NCI-H524 treated with DMSO at 0.1 percent for 48 hours (cell line): ENCODE results near the gene DUSP18.
"Not testable (repeated sequence)": the region's sequence is repeated elsewhere in the genome, so short reads cannot be mapped to it uniquely, and the experiment has no call there.

Source experiments
- DNase-seq: peaks from one replicate; lab custom pipeline; 2025; lab: John Stamatoyannopoulos, UW

Gene DUSP18

DNA sequence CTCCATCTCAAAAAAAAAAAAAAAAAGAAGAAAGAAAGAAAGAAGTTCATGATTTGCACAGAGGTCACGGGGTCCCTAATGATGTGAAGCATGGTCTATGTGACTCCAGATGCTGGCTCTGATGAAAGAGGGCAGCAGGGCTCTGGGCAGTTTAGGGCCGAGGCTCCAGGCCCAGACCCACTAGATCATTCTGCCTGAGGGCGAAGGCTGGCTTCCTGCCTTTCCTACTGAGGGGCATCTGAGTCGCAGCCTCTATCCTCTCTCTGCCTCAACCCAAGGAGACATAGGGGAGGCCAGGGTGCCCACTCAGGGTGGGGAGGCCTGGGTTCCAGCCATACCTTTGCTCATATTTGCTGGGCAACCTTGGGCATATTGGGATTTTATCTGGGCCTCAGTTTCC is 27.3 kb downstream of the DUSP18 start:
- DNase-seq = no peak

DNA sequence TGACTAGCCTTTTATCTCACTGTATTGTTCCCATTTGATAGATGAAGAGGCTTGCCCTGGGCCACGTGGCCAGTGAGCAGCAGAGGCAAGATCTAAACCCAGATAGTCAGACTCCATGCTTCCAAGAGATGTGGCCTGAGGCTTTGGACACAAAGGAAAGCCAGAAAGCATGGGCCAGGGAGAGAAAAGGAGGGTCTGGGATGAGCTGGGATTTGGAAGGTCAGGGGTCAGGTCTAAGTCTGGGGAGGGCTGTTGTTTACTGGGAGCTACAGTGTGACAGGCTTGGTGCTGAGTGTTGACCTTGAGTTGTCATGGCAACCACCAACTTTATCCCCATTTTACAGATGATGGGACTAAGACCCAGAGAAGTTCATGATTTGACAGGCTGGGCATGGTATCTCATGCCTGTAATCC is 30.0 kb downstream of the DUSP18 start:
- DNase-seq = no peak

DNA sequence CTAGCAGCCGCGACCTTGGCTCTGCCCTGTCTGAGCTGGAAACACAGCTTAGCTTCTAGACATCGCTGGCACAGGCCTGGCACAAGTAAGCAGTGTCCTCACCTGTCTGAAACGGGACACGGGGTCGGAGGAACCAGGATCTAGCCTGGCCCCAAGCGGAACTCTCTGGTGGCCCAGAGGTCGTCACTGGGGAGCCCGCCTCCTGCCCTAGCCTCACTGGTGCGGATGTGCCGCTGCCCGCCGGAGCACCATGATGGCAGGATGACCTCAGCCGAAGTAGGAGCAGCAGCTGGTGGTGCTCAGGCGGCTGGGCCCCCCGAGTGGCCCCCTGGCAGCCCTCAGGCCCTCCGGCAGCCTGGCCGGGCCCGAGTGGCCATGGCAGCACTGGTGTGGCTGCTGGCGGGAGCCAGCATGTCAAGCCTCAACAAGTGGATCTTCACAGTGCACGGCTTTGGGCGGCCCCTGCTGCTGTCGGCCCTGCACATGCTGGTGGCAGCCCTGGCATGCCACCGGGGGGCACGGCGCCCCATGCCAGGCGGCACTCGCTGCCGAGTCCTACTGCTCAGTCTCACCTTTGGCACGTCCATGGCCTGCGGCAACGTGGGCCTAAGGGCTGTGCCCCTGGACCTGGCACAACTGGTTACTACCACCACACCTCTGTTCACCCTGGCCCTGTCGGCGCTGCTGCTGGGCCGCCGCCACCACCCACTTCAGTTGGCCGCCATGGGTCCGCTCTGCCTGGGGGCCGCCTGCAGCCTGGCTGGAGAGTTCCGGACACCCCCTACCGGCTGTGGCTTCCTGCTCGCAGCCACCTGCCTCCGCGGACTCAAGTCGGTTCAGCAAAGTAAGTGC is 31.2 kb downstream of the DUSP18 start:
- no peak for DNase-seq

DNA sequence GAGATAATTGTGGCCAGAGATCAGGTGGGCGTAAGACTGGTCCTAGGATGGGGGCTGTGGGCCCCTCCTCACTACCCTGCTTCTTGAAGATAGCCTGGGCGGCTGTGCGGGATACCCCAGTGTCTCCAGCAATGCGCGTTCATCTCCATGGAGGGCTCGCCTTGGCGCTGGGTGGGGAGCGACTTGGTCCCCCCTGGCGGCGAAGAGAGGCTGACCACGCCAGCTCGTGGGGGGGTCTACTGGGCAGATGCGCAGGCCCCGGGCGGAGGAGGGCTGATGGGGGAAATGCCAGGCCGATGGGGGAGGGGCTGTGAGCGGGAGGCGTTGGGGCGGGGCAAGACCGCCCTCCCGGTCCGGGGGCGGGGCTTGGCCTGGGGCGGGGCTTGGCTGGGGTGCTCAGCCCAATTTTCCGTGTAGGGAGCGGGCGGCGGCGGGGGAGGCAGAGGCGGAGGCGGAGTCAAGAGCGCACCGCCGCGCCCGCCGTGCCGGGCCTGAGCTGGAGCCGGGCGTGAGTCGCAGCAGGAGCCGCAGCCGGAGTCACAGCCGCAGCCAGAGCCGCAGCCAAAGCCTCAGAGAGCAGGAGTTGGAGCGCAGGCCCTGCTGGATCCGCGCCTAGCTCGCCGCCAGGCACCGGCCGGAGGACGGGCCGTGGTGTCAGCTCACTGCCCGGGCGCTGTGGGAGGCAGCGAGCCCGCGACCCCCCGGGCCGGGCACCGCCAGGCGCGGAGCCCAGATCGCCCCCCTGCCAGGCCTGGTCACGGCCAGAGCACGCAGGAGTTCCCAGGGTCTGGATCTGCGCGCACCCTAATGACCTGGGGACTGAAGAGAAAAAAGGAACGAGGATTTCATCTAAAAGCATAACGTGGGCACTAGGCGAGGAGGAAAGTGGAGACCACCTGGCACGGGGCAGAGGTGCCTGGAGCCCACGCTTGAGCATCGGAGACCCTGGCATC is 32.1 kb downstream of the DUSP18 start, which contains the start of gene SLC35E4:
Gene SLC35E4 (plus strand): TSS at position 509 of the 953 bp plus-strand sequence. CDS start 670 bp downstream, outside the sequence.
- DNase-seq = peak; percentile 89

DNA sequence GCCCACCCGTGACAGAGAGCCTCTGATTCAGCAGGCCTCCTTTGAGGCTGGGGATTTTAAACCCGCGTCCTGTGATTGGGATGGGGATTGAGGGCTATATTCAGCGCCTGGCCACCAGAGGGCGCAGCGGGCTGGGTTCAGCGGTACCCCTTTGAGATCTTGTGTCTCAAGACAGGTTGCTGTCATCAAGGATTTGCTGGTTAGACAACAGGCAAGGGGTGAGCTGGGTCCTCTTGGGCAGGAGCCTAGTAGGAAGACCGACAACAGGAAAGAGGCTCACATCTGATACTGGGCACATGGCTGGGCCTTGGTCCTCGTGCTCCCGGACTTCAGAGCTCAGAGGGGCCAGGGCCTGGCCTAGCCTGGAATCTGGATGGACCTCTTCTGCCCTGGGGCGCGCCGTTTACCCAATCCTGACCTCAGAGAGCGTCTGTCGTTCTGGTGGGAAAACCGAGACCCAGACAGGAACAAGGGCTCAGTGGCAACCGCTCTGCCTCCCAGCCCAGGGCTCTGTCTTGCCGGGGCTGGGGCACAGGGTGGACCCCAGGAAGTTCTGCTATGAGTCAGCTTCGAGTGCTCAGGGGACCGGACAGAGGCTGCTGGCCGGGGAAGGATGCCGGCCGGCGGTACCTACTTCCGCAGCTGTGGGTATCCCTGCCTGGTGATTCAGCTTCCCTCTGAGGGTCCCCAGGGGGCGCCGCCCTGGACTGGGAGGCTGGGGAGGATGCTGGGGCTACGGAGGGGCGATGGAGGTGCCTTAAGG is 33.0 kb downstream of the DUSP18 start:
- peak; percentile 83 for DNase-seq

DNA sequence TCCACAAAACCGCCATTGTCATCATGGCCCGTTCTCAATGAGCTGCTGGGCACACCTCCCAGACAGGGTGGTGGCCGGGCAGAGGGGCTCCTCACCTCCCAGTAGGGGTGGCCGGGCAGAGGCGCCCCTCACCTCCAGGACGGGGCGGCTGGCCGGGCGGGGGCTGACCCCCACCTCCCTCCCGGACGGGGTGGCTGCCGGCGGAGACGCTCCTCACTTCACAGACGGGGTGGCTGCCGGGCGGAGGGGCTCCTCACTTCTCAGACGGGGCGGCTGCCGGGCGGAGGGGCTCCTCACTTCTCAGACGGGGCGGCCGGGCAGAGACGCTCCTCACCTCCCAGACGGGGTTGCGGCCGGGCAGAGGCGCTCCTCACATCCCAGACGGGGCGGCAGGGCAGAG is 36.2 kb downstream of the DUSP18 start:
- not testable (repeated sequence) for DNase-seq

DNA sequence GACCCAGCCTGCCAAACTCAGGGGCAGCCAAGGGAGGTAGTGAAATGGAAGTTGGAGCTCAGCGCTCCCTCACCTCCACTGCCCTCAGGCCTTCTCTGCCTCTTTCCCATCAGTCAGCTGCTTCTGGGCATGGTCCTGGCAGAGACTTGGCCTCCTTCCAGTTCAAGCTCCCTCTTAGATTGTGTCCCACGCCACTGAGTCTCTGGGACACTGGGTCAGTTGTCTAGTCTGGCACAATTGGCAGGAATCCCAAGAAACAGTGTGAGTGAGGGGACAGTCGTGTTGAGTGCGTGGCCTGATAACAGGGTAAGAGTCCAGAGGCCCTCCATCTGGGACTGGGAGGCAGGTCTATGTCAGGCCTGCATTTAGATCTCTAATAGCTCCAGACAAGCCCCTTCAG is 39.2 kb downstream of the DUSP18 start:
- DNase-seq = no peak

DNA sequence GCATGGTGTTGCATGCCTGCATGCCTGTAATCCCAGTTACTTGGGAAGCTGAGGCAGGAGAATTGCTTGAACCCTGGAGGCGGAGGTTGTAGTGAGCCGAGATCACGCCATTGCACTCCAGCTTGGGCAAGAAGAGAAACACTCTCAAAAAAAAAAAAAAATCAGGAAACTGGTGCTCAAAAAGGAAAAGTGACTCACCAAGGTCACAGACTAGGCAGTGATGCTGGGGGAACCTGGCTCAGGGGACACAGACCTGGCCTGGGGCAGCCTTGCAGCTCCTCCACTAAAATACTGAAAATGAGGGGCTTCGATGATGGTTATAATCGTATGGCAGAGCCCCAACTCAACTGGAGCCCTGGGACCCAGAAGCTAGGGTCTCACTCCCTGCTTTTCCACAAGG is 40.2 kb downstream of the DUSP18 start:
- DNase-seq = no peak

DNA sequence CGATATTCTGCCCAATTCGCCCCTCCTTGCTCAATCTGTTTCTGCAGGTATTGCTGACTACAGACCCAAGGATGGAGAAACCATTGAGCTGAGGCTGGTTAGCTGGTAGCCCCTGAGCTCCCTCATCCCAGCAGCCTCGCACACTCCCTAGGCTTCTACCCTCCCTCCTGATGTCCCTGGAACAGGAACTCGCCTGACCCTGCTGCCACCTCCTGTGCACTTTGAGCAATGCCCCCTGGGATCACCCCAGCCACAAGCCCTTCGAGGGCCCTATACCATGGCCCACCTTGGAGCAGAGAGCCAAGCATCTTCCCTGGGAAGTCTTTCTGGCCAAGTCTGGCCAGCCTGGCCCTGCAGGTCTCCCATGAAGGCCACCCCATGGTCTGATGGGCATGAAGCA is 41.3 kb downstream of the DUSP18 start:
- no peak for DNase-seq

DNA sequence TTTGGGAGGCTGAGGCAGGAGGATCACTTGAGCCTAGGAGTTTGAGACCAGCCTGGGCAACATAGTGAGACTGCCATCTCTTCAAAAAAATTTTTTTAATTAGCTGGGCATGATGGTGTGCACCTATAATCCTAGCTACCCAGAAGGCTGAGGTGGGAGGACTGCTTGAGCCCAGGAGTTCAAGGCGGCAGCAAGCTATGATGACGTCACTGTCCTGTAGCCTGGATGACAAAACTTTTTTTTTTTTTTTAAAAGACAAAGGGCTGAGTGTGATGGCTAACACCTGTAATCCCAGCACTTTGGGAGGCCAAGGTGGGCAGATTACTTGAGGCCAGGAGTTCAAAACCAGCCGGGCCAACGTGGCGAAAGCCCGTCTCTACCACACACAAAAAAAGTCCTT is 47.8 kb downstream of the DUSP18 start:
- not testable (repeated sequence) for DNase-seq

DNA sequence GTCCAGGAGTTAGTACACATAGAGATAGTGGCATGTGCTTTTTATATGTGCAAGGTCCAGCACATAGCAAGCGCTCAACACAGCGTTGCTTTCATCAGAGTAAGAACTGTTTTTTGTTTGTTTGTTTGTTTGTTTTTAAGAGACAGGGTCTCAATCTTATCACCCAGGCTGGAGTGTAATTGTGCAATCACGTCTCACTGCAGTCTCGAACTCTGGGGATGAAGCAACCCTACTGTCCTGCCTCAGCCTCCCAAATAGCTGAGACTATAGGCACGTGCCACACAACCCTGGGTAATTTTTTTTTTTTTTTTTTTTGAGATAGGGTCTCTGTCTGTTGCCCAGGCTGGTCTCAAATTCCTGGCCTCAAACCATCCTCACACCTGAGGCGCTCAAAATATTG is 49.9 kb downstream of the DUSP18 start:
- no peak for DNase-seq

DNA sequence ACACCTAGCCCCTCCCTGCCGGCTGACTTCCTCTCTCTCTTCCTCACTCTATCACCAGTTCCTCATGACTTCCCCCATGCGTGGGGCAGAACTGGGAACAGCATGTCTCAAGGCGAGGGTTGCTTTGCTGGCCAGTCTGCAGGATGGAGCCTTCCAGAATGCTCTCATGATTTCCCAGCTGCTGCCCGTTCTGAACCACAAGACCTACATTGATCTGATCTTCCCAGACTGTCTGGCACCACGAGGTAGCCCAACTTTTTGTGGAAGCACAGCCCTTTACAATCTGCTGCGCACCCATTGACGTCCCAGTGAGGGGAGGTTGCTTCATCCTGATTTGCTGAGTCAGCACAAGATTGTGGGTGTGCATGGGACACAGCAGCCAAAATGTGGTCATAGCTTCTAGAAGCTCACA is 52.1 kb downstream of the DUSP18 start:
- DNase-seq = no peak

DNA sequence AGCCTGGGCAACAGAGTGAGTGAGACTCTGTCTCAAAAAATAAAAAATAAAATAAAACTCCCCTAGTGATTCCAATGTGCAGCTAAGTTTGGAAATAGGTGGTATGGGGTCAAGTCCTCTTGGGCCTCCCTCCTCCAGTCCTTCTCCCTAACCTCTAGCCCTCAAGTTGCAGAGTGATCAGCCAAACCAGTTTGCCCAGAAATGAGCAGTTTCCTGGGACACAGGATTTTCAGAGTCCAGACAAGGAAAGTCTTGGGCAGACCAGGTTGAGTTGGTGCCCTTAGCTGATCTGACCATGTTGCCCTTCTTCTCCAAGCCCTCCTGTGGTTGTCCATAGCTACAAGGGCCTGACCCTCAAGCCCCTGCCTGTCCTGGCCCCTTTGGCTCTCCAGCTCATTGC is 52.8 kb downstream of the DUSP18 start:
- no peak for DNase-seq

DNA sequence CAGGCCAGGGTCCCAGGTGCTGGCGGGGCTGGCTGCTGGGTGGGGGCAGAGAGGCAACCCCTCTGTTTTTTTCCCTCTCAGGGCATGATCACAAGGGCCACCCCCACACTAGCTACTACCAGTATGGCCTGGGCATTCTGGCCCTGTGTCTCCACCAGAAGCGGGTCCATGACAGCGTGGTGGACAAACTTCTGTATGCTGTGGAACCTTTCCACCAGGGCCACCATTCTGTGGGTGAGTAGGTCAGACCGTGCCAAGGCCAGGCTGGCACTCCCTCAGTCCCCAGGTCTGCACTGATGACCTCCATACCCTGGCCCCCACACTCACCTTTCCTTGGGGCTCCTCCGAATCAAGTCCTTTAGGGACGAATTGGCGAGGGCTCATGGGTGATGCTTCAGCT is 53.4 kb downstream of the DUSP18 start:
- no peak for DNase-seq

DNA sequence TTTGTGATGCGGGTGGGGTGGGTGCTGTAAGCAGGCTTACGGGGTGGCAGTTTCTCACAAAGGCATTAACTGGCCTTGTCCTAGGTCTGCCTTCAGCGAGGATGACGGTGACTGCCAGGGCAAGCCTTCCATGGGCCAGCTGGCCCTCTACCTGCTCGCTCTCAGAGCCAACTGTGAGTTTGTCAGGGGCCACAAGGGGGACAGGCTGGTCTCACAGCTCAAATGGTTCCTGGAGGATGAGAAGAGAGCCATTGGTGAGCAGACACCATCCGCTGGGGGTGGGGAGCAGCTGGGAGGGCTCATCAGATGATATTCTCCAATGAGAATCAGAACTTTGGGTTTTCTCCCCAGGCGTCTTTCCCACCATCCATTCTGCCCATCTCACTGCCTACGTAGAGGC is 54.9 kb downstream of the DUSP18 start:
- no peak for DNase-seq
